ENCODE measurements around the gene ATG7.
"Not testable (repeated sequence)": the region's sequence is repeated elsewhere in the genome, so short reads cannot be mapped to it uniquely, and the experiment has no call there.

Gene ATG7

GRCh38 chr3:11461226-11461625, 189.0 kb downstream of the ATG7 start:
- TF ChIP-seq CTCF (IDR thresholded peaks at IDR 0.05; ENCODE audit: control extremely low read depth, extremely low read depth, low read depth, missing control alignments), result no peak
- no peak for DNase-seq (ENCODE audit: extremely low spot score)
- CTCF ChIA-PET, result no interaction called here
- POLR2A ChIA-PET, result no interaction called here

- POLR2A ChIA-PET; DNase-seq (ENCODE audit: extremely low spot score): not testable (repeated sequence)
- CTCF ChIA-PET, result interaction anchor here (1.7 kb wide), 1 partner anchor 9 kb away, joined by 5 read pairs; no protein-coding TSS in a partner anchor
Observed at GRCh38 chr3:11462673-11463072, 190.5 kb downstream of the ATG7 start.

- no peak for DNase-seq (ENCODE audit: extremely low spot score)
- ChIA-PET POLR2A (no interaction called here), CTCF (interaction anchor here (1.7 kb wide), 1 partner anchor 10 kb away, joined by 5 read pairs; no protein-coding TSS in a partner anchor)
- no peak for TF ChIP-seq CTCF (IDR thresholded peaks at IDR 0.05; ENCODE audit: control extremely low read depth, extremely low read depth, low read depth, missing control alignments)
Observed at GRCh38 chr3:11463591-11463990, 191.4 kb downstream of the ATG7 start.

GRCh38 chr3:11464356-11464755, 192.2 kb downstream of the ATG7 start:
- ChIA-PET POLR2A (no interaction called here), CTCF (interaction anchor here (1.6 kb wide), 1 partner anchor 9 kb away, joined by 3 read pairs; no protein-coding TSS in a partner anchor)
- no peak for DNase-seq (ENCODE audit: extremely low spot score)
- no peak for TF ChIP-seq CTCF (IDR thresholded peaks at IDR 0.05; ENCODE audit: control extremely low read depth, extremely low read depth, low read depth, missing control alignments)

- POLR2A ChIA-PET, result no interaction called here
- no peak for TF ChIP-seq CTCF (IDR thresholded peaks at IDR 0.05; ENCODE audit: control extremely low read depth, extremely low read depth, low read depth, missing control alignments)
- CTCF ChIA-PET, result interaction anchor here (1.4 to 1.6 kb wide), 2 partner anchors 10 to 16 kb away, joined by 3 to 4 read pairs; no protein-coding TSS in a partner anchor
- no peak for DNase-seq (ENCODE audit: extremely low spot score)
Observed at GRCh38 chr3:11465744-11466616, 193.8 kb downstream of the ATG7 start.

- no peak for TF ChIP-seq CTCF (IDR thresholded peaks at IDR 0.05; ENCODE audit: control extremely low read depth, extremely low read depth, low read depth, missing control alignments)
- ChIA-PET CTCF (interaction anchor here (0.9 kb wide), 1 partner anchor 14 kb away, joined by 3 read pairs; no protein-coding TSS in a partner anchor), POLR2A (no interaction called here)
- DNase-seq (ENCODE audit: extremely low spot score), result no peak
Observed at GRCh38 chr3:11467875-11468274, 195.7 kb downstream of the ATG7 start.

Measured in GM10248 (cell line).